Mucosa of descending colon (tissue), 3 donors: ENCODE measurements around the gene SRPK2. TPM values are rescaled to one million over a fixed set of nuclear protein-coding genes. Genes with fewer than 3 reads are reported as not detected.

ENCODE experiments used
- ATAC-seq: fragments of 200-7000 bp; cut with Tn5 transposase; one replicate; pipeline ENCODE4 v1.9.1; 2020; ENCODE audit warnings: mild to moderate bottlenecking, moderate library complexity
- DNase-seq, 3 donors: peaks; one replicate each; pipeline ENCODE4 v3.0.0-alpha.2; 2020
- H3K36me3 ChIP-seq: fragments of 200-600 bp; one replicate; pipeline ENCODE4 v1.8.0; 2021; ENCODE audit warnings: low read depth, mild to moderate bottlenecking
- H3K4me1 ChIP-seq: fragments of 200-600 bp; one replicate; pipeline ENCODE4 v1.8.0; 2021; ENCODE audit warnings: low read depth, mild to moderate bottlenecking
- H3K4me3 ChIP-seq: fragments of 200-600 bp; one replicate; pipeline ENCODE4 v1.8.0; 2021; ENCODE audit warnings: mild to moderate bottlenecking
- H3K9me3 ChIP-seq: fragments of 200-600 bp; one replicate; pipeline ENCODE4 v1.8.0; 2021; ENCODE audit warnings: mild to moderate bottlenecking
- intact Hi-C, 2 donors: fragments of 100-400 bp; cut with DNase I in 1 of 2; cut with micrococcal nuclease in 1 of 2; formaldehyde crosslinking; loops; one replicate each; pipeline versions ENCODE4 v1.11.0 to v1.11.1; 2022; cut with DNase I, micrococcal nuclease
- total RNA-seq, 3 donors: library from RNA; stranded (reverse); fragmentation: NEBNext Ultra II Directional in 2 of 3; extraction: Animal tissue kit (Norgen Biotek cat#: 25700) in 2 of 3; gene quantifications; one replicate each; pipeline versions ENCODE4 v1.2.1 to v1.2.4, GENCODE V29; 2021 to 2023
- TF ChIP-seq, protein P1 (sequence below): fragments of 200-600 bp; IDR thresholded peaks from one replicate; pipeline ENCODE4 v1.8.0; 2022; ENCODE audit warnings: antibody characterized with exemption, mild to moderate bottlenecking
- donor health status: DM: no; HTN: no; CAD: no; lungs with moderate emphysema.
- donor health status: DM: no; HTN: no; CAD: no.
- donor health status: DM: no; HTN: yes; CAD: no.

The SRPK2 gene
- total RNA-seq, 3 donors from 2014 or later, result 25.7 to 59.2 (median 31.6) TPM

DNA sequence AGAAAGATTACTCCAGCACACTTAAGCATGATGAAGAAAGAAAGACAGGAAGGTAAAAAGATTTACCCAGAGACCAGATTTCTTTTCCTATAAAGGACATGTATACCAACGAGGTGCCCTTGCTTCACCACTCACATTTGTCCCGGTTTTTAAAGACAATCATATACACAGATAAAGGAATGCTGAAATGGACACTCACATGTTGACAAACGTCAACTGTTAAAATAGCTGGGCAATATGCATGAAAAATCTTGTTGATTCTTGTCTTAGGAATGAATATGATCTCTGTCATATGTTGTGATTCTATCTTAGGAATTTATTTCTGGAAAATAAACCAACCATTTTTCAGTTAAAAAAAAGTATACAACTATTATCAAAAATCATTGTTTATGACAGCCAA, 158.2 kb downstream of the SRPK2 start:
- TF ChIP-seq, protein P1, sequence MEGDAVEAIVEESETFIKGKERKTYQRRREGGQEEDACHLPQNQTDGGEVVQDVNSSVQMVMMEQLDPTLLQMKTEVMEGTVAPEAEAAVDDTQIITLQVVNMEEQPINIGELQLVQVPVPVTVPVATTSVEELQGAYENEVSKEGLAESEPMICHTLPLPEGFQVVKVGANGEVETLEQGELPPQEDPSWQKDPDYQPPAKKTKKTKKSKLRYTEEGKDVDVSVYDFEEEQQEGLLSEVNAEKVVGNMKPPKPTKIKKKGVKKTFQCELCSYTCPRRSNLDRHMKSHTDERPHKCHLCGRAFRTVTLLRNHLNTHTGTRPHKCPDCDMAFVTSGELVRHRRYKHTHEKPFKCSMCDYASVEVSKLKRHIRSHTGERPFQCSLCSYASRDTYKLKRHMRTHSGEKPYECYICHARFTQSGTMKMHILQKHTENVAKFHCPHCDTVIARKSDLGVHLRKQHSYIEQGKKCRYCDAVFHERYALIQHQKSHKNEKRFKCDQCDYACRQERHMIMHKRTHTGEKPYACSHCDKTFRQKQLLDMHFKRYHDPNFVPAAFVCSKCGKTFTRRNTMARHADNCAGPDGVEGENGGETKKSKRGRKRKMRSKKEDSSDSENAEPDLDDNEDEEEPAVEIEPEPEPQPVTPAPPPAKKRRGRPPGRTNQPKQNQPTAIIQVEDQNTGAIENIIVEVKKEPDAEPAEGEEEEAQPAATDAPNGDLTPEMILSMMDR, result no peak
- no peak for DNase-seq
- no peak for ATAC-seq
- Histone ChIP-seq H3K4me1 (no peaks in the 10 kb centered on the region), H3K4me3 (no peak overlapping the region), H3K36me3 (no peaks in the 10 kb centered on the region), H3K9me3 (no peaks in the 10 kb centered on the region)
- intact Hi-C loops, result no loop called here

DNA sequence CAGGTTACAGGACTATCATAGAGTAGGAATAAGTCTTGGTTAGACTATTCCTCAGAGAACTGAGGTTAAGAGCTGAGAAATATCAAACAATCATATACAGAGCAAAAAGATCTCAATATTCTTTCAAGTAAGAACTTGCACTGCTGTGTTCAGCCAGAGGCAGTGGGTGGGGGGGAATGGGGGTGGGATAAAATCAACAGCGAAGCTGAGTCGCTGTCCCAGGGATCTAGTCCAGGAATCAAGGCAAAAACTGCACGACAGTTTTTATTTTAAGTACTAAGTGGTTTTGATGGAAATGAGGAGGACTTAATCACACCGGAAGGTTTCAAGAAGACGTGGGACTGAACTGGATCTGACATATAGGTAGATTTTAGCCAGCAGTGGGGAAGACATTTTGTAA, 159.1 kb downstream of the SRPK2 start:
- no peaks in the 10 kb centered on the region for H3K9me3 ChIP-seq
- no peak overlapping the region for H3K4me3 ChIP-seq
- intact Hi-C loops, result no loop called here
- TF ChIP-seq, protein P1, result no peak
- DNase-seq (no peak), ATAC-seq (no peak)
- H3K36me3 ChIP-seq, result no peaks in the 10 kb centered on the region
- no peaks in the 10 kb centered on the region for H3K4me1 ChIP-seq

DNA sequence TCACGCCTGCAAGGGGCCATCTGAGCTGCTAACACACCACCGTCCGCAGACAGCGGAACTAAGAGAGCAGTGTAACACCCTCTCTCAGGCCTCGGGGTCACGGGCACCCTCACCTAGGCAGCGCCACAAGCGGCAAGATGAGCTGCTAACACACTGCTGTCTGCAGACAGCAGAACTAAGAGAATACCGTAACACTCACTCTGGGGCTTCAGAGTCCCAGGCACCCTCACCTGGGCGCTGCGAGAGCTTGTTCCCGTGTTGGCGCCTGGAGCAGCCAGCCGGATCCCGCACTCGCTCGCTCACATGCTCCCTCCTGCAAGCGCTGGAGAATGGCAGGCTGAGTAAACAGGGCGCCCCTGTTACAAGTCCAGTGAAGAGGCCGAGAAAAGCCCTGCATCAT, 160.2 kb downstream of the SRPK2 start:
- no peak overlapping the region for H3K4me3 ChIP-seq
- intact Hi-C loops, result no loop called here
- H3K36me3 ChIP-seq, result no peaks in the 10 kb centered on the region
- no peak for ATAC-seq
- DNase-seq, result no peak
- H3K4me1 ChIP-seq, result no peaks in the 10 kb centered on the region
- no peaks in the 10 kb centered on the region for H3K9me3 ChIP-seq
- TF ChIP-seq, protein P1, result no peak

DNA sequence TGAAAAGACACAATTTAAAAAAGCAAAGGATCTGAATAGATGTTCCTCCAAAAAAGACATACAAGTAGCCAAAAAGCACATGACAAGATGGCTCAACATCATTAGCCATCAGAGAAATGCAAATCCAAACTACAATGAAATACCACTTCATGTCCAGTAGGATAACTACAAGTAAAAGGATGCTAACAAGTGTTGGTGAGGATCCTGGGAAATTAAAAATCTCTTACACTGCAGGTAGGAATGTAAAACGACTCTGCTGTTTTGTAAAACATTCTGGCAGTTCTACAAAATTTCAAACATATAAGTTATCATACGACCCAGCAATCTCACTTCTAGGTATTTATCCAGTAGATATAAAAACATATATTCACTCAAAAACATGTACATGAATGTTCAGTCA, 161.3 kb downstream of the SRPK2 start:
- Histone ChIP-seq H3K4me3 (no peak overlapping the region), H3K36me3 (no peaks in the 10 kb centered on the region), H3K9me3 (no peaks in the 10 kb centered on the region), H3K4me1 (no peaks in the 10 kb centered on the region)
- intact Hi-C loops, result no loop called here
- DNase-seq, result no peak
- no peak for ATAC-seq
- TF ChIP-seq, protein P1, result no peak

DNA sequence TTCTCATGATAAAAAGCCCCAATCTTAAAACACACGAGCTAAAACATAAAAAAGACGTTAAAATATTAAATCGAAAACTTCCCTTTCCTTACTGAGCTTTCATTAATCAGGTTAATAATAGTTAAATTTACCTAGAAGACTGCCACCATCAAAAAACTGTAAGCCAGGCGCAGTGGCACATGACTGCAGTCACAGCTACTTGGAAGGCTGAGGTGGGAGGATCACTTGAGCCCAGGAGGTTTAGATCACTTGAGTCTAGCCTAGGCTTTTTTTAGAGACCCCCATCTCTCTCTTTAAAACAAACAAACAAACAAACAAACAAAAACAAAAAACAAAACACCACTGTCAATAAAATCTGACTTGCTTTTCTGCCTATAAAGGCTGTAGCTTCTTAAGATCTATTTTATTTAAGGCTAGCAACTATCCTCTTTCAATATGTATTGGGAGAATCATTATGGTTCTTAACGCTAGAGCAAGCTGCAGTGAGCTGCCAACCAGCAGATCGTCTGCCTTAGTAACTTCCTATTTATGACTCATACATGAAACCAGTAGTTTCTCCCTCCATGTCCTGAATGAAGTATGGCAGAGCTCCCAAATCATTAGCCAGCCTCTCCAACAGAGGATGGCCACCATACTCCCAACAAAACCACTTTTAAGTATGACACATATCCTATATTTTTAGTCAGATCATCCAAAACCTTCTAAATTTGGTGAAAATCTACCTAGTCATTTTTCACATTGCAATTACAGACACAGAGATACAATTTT, 163.7 kb downstream of the SRPK2 start:
- ATAC-seq, result peak; percentile 71
- no peak overlapping the region for H3K4me3 ChIP-seq
- intact Hi-C loops, result no loop called here
- no peaks in the 10 kb centered on the region for H3K36me3 ChIP-seq
- H3K4me1 ChIP-seq, result no peaks in the 10 kb centered on the region
- no peaks in the 10 kb centered on the region for H3K9me3 ChIP-seq
- TF ChIP-seq, protein P1, result no peak
- no peak for DNase-seq
